SK-N-SH (cell line): ENCODE results near the gene PAK1.

Experiments used
- CTCF ChIP-seq: fragments of 200-600 bp; sonication (generic); IDR thresholded peaks from 2 replicates; pipeline ENCODE4 v1.6.1; 2017; ENCODE audit warnings: antibody characterized with exemption, mild to moderate bottlenecking, moderate library complexity
- EZH2phosphoT487 ChIP-seq: fragments of 200-600 bp; sonication (generic); IDR thresholded peaks from 2 replicates; pipeline ENCODE4 v1.6.1; 2017; ENCODE audit warnings: low read depth, mixed run types, mild to moderate bottlenecking, antibody characterized with exemption, moderate library complexity, borderline replicate concordance
- MXI1 ChIP-seq: IDR thresholded peaks from 2 replicates; pipeline ENCODE4 v1.6.1; 2012; ENCODE audit warnings: mild to moderate bottlenecking, low read depth, low read length, improper control_type of control experiment
- NRF1 ChIP-seq: IDR thresholded peaks from 2 replicates; pipeline ENCODE4 v1.6.1; 2012; ENCODE audit warnings: low read depth, mild to moderate bottlenecking, low read length
- POLR2AphosphoS5 ChIP-seq: IDR thresholded peaks from 2 replicates; pipeline ENCODE4 v1.6.1; 2012; ENCODE audit warnings: low read depth, low read length
- SIN3A ChIP-seq: IDR thresholded peaks from 2 replicates; pipeline ENCODE4 v1.6.1; 2012; ENCODE audit warnings: low read depth, mild to moderate bottlenecking, low read length, moderate library complexity, borderline replicate concordance
- TAF1 ChIP-seq: IDR thresholded peaks from 2 replicates; pipeline ENCODE4 v1.6.1; 2012; ENCODE audit warnings: low read depth, mild to moderate bottlenecking, low read length, moderate library complexity, borderline replicate concordance
- USF1 ChIP-seq: IDR thresholded peaks from 2 replicates; pipeline ENCODE4 v1.4.0; 2012; ENCODE audit warnings: low read depth, borderline replicate concordance

GRCh38 chr11:77435972-77436371, 37.9 kb downstream of the PAK1 start:
- TF ChIP-seq NRF1 (no peak), SIN3A (no peak), MXI1 (no peak), POLR2AphosphoS5 (no peak), USF1 (no peak), CTCF (no peak), EZH2phosphoT487 (no peak), TAF1 (no peak)
